Measurements from ENCODE around the gene PDE4C. TPM values are rescaled to one million over a fixed set of nuclear protein-coding genes. Genes with fewer than 3 reads are reported as not detected.
A peak's percentile ranks its signal among the peaks of the same experiment; 100 is the strongest.

PDE4C gene
- total and polyA plus RNA-seq, 5 donors: 0.47 to 2.8 (median 1.2) TPM

GRCh38 chr19:18205200-18205892 is 20.9 kb downstream of the PDE4C start:
- no peaks in the 10 kb centered on the region for H3K27me3 ChIP-seq (ENCODE audit: control insufficient read depth, insufficient read depth)
- DNase-seq (peak; percentile 86 to 95 (median 94)), ATAC-seq (peak; percentile 44 to 53)
- H3K27ac ChIP-seq (ENCODE audit: low read length): peak overlapping the region; percentile 95
- intact Hi-C loops (cut with DNase I): loop anchor here in 3 of 4 donors (5.0 to 10.0 kb wide), 3 partner anchors 47 to 209 kb away; partner anchors contain the start of genes SSBP4 (in 2 of the 3) and LSM4 (in 1 of the 3)
- H3K9me3 ChIP-seq (ENCODE audit: control insufficient read depth, low read length): no peaks in the 10 kb centered on the region
- H3K4me3 ChIP-seq (ENCODE audit: low read length): peak overlapping the region; percentile 71
- peaks cover 5% of the 10 kb centered on the region for H3K4me1 ChIP-seq (ENCODE audit: control insufficient read depth, insufficient read depth, low read length)
- WGBS: 10% methylated on average over 36 of the region's 36 CpGs

- peak overlapping the region; percentile 95 for H3K27ac ChIP-seq (ENCODE audit: low read length)
- under 1% methylated on average over 22 of the region's 22 CpGs for WGBS
- DNase-seq (no peak), ATAC-seq (peak; percentile 33 to 36)
- H3K4me3 ChIP-seq (ENCODE audit: low read length): peak overlapping the region; percentile 71
- H3K27me3 ChIP-seq (ENCODE audit: control insufficient read depth, insufficient read depth): no peaks in the 10 kb centered on the region
- H3K9me3 ChIP-seq (ENCODE audit: control insufficient read depth, low read length): no peaks in the 10 kb centered on the region
- peaks cover 5% of the 10 kb centered on the region for H3K4me1 ChIP-seq (ENCODE audit: control insufficient read depth, insufficient read depth, low read length)
- intact Hi-C loops (cut with DNase I): loop anchor here in 3 of 4 donors (5.0 to 10.0 kb wide), 3 partner anchors 48 to 210 kb away; partner anchors contain the start of genes SSBP4 (in 2 of the 3) and LSM4 (in 1 of the 3)
Measured at GRCh38 chr19:18204394-18205199, 21.6 kb downstream of the PDE4C start.

GRCh38 chr19:18203863-18204393 is 22.3 kb downstream of the PDE4C start, which contains the start of gene RAB3A:
TSS of gene RAB3A (minus strand) at chr19:18204042. CDS start at chr19:18202740, 1,302 bp downstream.
- Histone ChIP-seq H3K27me3 (ENCODE audit: control insufficient read depth, insufficient read depth) (no peaks in the 10 kb centered on the region), H3K27ac (ENCODE audit: low read length) (peak within 1 kb of the TSS; percentile 95), H3K4me1 (ENCODE audit: control insufficient read depth, insufficient read depth, low read length) (peaks cover 5% of the 10 kb centered on the region), H3K9me3 (ENCODE audit: control insufficient read depth, low read length) (no peaks in the 10 kb centered on the region), H3K4me3 (ENCODE audit: low read length) (peak within 1 kb of the TSS; percentile 71)
- peak; percentile 100 for DNase-seq
- ATAC-seq: peak; percentile 96
- intact Hi-C loops (cut with DNase I): loop anchor here in 3 of 4 donors (10.0 kb wide), 2 partner anchors 121 to 211 kb away; partner anchors contain the start of genes SSBP4 (in 2 of the 3) and LSM4 (in 1 of the 3)
- WGBS: under 1% methylated on average over 50 of the region's 50 CpGs

GRCh38 chr19:18203408-18203862 is 22.8 kb downstream of the PDE4C start:
- H3K4me3 ChIP-seq (ENCODE audit: low read length): peak overlapping the region; percentile 60
- intact Hi-C loops (cut with DNase I): loop anchor here in 3 of 4 donors (10.0 kb wide), 2 partner anchors 121 to 211 kb away; partner anchors contain the start of genes SSBP4 (in 2 of the 3) and LSM4 (in 1 of the 3)
- no peaks in the 10 kb centered on the region for H3K27me3 ChIP-seq (ENCODE audit: control insufficient read depth, insufficient read depth)
- peak overlapping the region; percentile 45 for H3K27ac ChIP-seq (ENCODE audit: low read length)
- H3K9me3 ChIP-seq (ENCODE audit: control insufficient read depth, low read length): no peaks in the 10 kb centered on the region
- DNase-seq (peak; percentile 55 to 89 (median 85)), ATAC-seq (peak; percentile 2 to 4)
- H3K4me1 ChIP-seq (ENCODE audit: control insufficient read depth, insufficient read depth, low read length): peaks cover 5% of the 10 kb centered on the region
- WGBS: under 1% methylated on average over 38 of the region's 38 CpGs

GRCh38 chr19:18202778-18203407 is 23.3 kb downstream of the PDE4C start:
- intact Hi-C loops (cut with DNase I): loop anchor here in 3 of 4 donors (10.0 kb wide), 2 partner anchors 122 to 212 kb away; partner anchors contain the start of genes SSBP4 (in 2 of the 3) and LSM4 (in 1 of the 3)

GRCh38 chr19:18202397-18202777 is 23.9 kb downstream of the PDE4C start:
- no peaks in the 10 kb centered on the region for H3K27me3 ChIP-seq (ENCODE audit: control insufficient read depth, insufficient read depth)
- 78% methylated on average over 24 of the region's 24 CpGs for WGBS

More at GRCh38 chr19:18202778-18203407, 23.3 kb downstream of the PDE4C start:
- ATAC-seq: no peak
- Histone ChIP-seq H3K9me3 (ENCODE audit: control insufficient read depth, low read length) (no peaks in the 10 kb centered on the region), H3K27ac (ENCODE audit: low read length) (no peak overlapping the region), H3K4me3 (ENCODE audit: low read length) (peak overlapping the region; percentile 60), H3K4me1 (ENCODE audit: control insufficient read depth, insufficient read depth, low read length) (peaks cover 5% of the 10 kb centered on the region), H3K27me3 (ENCODE audit: control insufficient read depth, insufficient read depth) (no peaks in the 10 kb centered on the region)
- 8% methylated on average over 32 of the region's 32 CpGs for WGBS
- DNase-seq: peak; percentile 42 to 81 (median 76)

GRCh38 chr19:18198374-18198773 is 27.9 kb downstream of the PDE4C start:
- no peak overlapping the region for H3K4me3 ChIP-seq (ENCODE audit: low read length)
- DNase-seq: peak in 1 of 3 donors; percentile 9
- intact Hi-C loops (cut with DNase I): no loop called here
- ATAC-seq: no peak
- no peak overlapping the region for H3K27ac ChIP-seq (ENCODE audit: low read length)
- no peaks in the 10 kb centered on the region for H3K27me3 ChIP-seq (ENCODE audit: control insufficient read depth, insufficient read depth)
- H3K9me3 ChIP-seq (ENCODE audit: control insufficient read depth, low read length): no peaks in the 10 kb centered on the region
- peaks cover 5% of the 10 kb centered on the region for H3K4me1 ChIP-seq (ENCODE audit: control insufficient read depth, insufficient read depth, low read length)
- 91% methylated on average over 6 of the region's 6 CpGs for WGBS

More at GRCh38 chr19:18202397-18202777, 23.9 kb downstream of the PDE4C start:
- DNase-seq: no peak
- H3K4me3 ChIP-seq (ENCODE audit: low read length): no peak overlapping the region
- no peaks in the 10 kb centered on the region for H3K9me3 ChIP-seq (ENCODE audit: control insufficient read depth, low read length)
- intact Hi-C loops (cut with DNase I): loop anchor here in 3 of 4 donors (10.0 kb wide), 2 partner anchors 122 to 212 kb away; partner anchors contain the start of genes SSBP4 (in 2 of the 3) and LSM4 (in 1 of the 3)
- no peak for ATAC-seq
- H3K27ac ChIP-seq (ENCODE audit: low read length): no peak overlapping the region
- H3K4me1 ChIP-seq (ENCODE audit: control insufficient read depth, insufficient read depth, low read length): peaks cover 5% of the 10 kb centered on the region

GRCh38 chr19:18197941-18198340 is 28.3 kb downstream of the PDE4C start:
- Histone ChIP-seq H3K27me3 (ENCODE audit: control insufficient read depth, insufficient read depth) (no peaks in the 10 kb centered on the region), H3K27ac (ENCODE audit: low read length) (no peak overlapping the region), H3K9me3 (ENCODE audit: control insufficient read depth, low read length) (no peaks in the 10 kb centered on the region), H3K4me3 (ENCODE audit: low read length) (no peak overlapping the region), H3K4me1 (ENCODE audit: control insufficient read depth, insufficient read depth, low read length) (peaks cover 2% of the 10 kb centered on the region)
- no peak for ATAC-seq
- WGBS: 63% methylated on average over 6 of the region's 6 CpGs
- intact Hi-C loops (cut with DNase I): no loop called here
- peak in 1 of 3 donors; percentile 28 for DNase-seq

- ATAC-seq: no peak
- intact Hi-C loops (cut with DNase I): no loop called here
Measured at GRCh38 chr19:18197306-18197705, 28.9 kb downstream of the PDE4C start.

GRCh38 chr19:18196511-18196845 is 29.8 kb downstream of the PDE4C start:
- H3K4me3 ChIP-seq (ENCODE audit: low read length): no peak overlapping the region
- DNase-seq (no peak), ATAC-seq (no peak)
- no peak overlapping the region for H3K27ac ChIP-seq (ENCODE audit: low read length)
- 85% methylated on average over 7 of the region's 7 CpGs for WGBS
- no peaks in the 10 kb centered on the region for H3K27me3 ChIP-seq (ENCODE audit: control insufficient read depth, insufficient read depth)
- intact Hi-C loops (cut with DNase I): no loop called here
- H3K4me1 ChIP-seq (ENCODE audit: control insufficient read depth, insufficient read depth, low read length): no peaks in the 10 kb centered on the region
- H3K9me3 ChIP-seq (ENCODE audit: control insufficient read depth, low read length): no peaks in the 10 kb centered on the region

More at GRCh38 chr19:18197306-18197705, 28.9 kb downstream of the PDE4C start:
- DNase-seq: peak in 1 of 3 donors; percentile 48
- WGBS: 92% methylated on average over 18 of the region's 18 CpGs
- Histone ChIP-seq H3K4me3 (ENCODE audit: low read length) (no peak overlapping the region), H3K4me1 (ENCODE audit: control insufficient read depth, insufficient read depth, low read length) (no peaks in the 10 kb centered on the region), H3K27ac (ENCODE audit: low read length) (no peak overlapping the region), H3K9me3 (ENCODE audit: control insufficient read depth, low read length) (no peaks in the 10 kb centered on the region), H3K27me3 (ENCODE audit: control insufficient read depth, insufficient read depth) (no peaks in the 10 kb centered on the region)
